ENCODE results near the gene MAP3K8. TPM values are rescaled to one million over a fixed set of nuclear protein-coding genes. Genes with fewer than 3 reads are reported as not detected.

The MAP3K8 gene
- polyA plus RNA-seq, 3 donors: 54.5 to 206 (median 59.2) TPM

DNA sequence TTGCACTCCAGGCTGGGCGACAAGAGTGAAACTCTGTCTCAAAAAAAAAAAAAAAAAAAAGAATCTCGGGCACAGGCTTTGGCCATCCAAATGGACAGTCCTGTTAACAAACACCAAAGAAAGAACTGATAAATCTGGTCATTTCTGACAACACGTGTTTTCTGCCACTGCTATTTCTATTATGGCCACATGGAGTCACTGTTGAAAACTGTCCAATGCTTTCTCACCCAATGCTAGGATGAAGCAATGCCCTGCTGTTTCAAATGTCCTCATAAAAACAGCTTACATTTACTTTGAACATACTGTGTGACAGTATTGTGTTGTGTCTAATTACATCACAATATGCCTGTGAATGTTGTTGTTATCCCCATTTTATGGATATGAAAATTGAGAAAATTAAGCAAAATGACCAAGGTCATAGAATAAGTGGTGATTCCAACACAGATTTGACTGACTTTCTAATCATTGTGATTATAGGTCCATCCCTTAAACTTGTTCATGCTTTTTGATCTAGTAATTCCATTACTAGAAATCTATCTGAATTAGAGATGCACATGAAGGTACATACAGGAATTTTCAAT is 19.9 kb upstream of the MAP3K8 start:
- H3K27me3 Mint-ChIP-seq (ENCODE audit: low read depth in 3 of 3): no peaks in the 10 kb centered on the region
- Histone ChIP-seq H3K4me3 (replicated peaks in 1 of 3; ENCODE audit: low read depth in 2 of 3, low read length in 3 of 3) (no peak overlapping the region), H3K9ac (ENCODE audit: insufficient read depth, low read length, poor library complexity, severe bottlenecking) (no peak overlapping the region), H3K79me2 (ENCODE audit: insufficient read depth, low read length) (no peaks in the 10 kb centered on the region), H3K9me3 (replicated peaks in 1 of 2; ENCODE audit: control insufficient read depth in 1 of 2, insufficient read depth in 1 of 2, low read length in 2 of 2) (no peaks in the 10 kb centered on the region), H4K20me1 (ENCODE audit: insufficient read depth, low read length) (no peaks in the 10 kb centered on the region), H3K36me3 (replicated peaks in 1 of 2; ENCODE audit: control insufficient read depth in 1 of 2, insufficient read depth in 2 of 2, low read length in 2 of 2) (no peaks in the 10 kb centered on the region), H2AFZ (ENCODE audit: insufficient read depth, low read depth, low read length, poor library complexity, severe bottlenecking) (no peak overlapping the region), H3K4me1 (ENCODE audit: control insufficient read depth in 1 of 2, insufficient read depth in 2 of 2, low read length in 2 of 2) (peaks cover 30 to 43% of the 10 kb centered on the region in 2 donors), H3K27me3 (ENCODE audit: control insufficient read depth in 2 of 2, insufficient read depth in 2 of 2, low read length in 2 of 2) (no peaks in the 10 kb centered on the region), H3K4me2 (replicated peaks; ENCODE audit: extremely low read depth, low read length, poor library complexity, severe bottlenecking) (no peak overlapping the region), H3K27ac (ENCODE audit: low read depth in 1 of 2, low read length in 2 of 2) (peak overlapping the region in 1 of 2 donors; percentile 56)
- intact Hi-C loops (cut with micrococcal nuclease): loop anchor here (5.0 kb wide), 1 partner anchor 118 kb away; no protein-coding TSS in a partner anchor
- peaks cover 41% of the 10 kb centered on the region for H3K4me1 Mint-ChIP-seq
- WGBS (ENCODE audit: insufficient coverage): 100% methylated on average over 1 of the region's 3 CpGs
- H3K36me3 Mint-ChIP-seq: no peaks in the 10 kb centered on the region
- H3K9me3 Mint-ChIP-seq: no peaks in the 10 kb centered on the region
- no peak overlapping the region for H3K4me3 Mint-ChIP-seq
- peak; percentile 72 to 86 (median 86) for DNase-seq
- TF ChIP-seq, protein P1, sequence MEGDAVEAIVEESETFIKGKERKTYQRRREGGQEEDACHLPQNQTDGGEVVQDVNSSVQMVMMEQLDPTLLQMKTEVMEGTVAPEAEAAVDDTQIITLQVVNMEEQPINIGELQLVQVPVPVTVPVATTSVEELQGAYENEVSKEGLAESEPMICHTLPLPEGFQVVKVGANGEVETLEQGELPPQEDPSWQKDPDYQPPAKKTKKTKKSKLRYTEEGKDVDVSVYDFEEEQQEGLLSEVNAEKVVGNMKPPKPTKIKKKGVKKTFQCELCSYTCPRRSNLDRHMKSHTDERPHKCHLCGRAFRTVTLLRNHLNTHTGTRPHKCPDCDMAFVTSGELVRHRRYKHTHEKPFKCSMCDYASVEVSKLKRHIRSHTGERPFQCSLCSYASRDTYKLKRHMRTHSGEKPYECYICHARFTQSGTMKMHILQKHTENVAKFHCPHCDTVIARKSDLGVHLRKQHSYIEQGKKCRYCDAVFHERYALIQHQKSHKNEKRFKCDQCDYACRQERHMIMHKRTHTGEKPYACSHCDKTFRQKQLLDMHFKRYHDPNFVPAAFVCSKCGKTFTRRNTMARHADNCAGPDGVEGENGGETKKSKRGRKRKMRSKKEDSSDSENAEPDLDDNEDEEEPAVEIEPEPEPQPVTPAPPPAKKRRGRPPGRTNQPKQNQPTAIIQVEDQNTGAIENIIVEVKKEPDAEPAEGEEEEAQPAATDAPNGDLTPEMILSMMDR (IDR thresholded peaks at IDR 0.05): peak; percentile 84
- H3K27ac Mint-ChIP-seq: peak overlapping the region in 6 of 7 donors; percentile 3 to 86 (median 48)

DNA sequence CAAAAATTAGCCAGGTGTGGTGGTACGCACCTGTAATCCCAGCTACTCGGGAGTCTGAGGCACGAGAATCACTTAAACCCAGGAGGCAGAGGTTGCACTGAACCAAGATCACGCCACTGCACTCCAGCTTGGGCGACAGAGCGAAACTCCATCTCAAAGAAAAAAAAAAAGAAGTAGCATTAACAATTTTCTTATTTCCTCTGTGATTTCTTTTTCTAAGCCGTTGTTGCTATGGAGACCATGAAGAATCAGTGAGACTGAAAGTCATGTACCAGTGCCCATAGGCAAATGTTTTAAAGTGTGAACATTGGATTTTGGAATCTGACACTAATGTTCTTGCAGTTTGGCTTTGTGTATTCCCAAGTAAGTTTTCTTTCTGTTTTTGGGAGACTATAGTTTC is 18.4 kb upstream of the MAP3K8 start:
- no peak overlapping the region for H3K27ac ChIP-seq (ENCODE audit: low read depth in 1 of 2, low read length in 2 of 2)
- peak overlapping the region in 3 of 7 donors; percentile 24 to 54 (median 33) for H3K27ac Mint-ChIP-seq

More for the DNA sequence above, 18.4 kb upstream of the MAP3K8 start:
- no peaks in the 10 kb centered on the region for H3K9me3 Mint-ChIP-seq
- H4K20me1 ChIP-seq (ENCODE audit: insufficient read depth, low read length): no peaks in the 10 kb centered on the region
- H3K36me3 Mint-ChIP-seq: no peaks in the 10 kb centered on the region
- H3K4me1 ChIP-seq (ENCODE audit: control insufficient read depth in 1 of 2, insufficient read depth in 2 of 2, low read length in 2 of 2): peaks cover 36 to 56% of the 10 kb centered on the region in 2 donors
- no peak for DNase-seq
- TF ChIP-seq, protein P1 (IDR thresholded peaks at IDR 0.05): no peak
- H3K4me1 Mint-ChIP-seq: peaks cover 50% of the 10 kb centered on the region
- H3K9me3 ChIP-seq (replicated peaks in 1 of 2; ENCODE audit: control insufficient read depth in 1 of 2, insufficient read depth in 1 of 2, low read length in 2 of 2): no peaks in the 10 kb centered on the region
- no peak overlapping the region for H3K4me2 ChIP-seq (replicated peaks; ENCODE audit: extremely low read depth, low read length, poor library complexity, severe bottlenecking)
- no peaks in the 10 kb centered on the region for H3K79me2 ChIP-seq (ENCODE audit: insufficient read depth, low read length)
- 67% methylated on average over 3 of the region's 7 CpGs for WGBS (ENCODE audit: insufficient coverage)
- H2AFZ ChIP-seq (ENCODE audit: insufficient read depth, low read depth, low read length, poor library complexity, severe bottlenecking): no peak overlapping the region
- H3K27me3 Mint-ChIP-seq (ENCODE audit: low read depth in 3 of 3): no peaks in the 10 kb centered on the region
- no peaks in the 10 kb centered on the region for H3K36me3 ChIP-seq (replicated peaks in 1 of 2; ENCODE audit: control insufficient read depth in 1 of 2, insufficient read depth in 2 of 2, low read length in 2 of 2)
- intact Hi-C loops (cut with micrococcal nuclease): no loop called here
- H3K27me3 ChIP-seq (ENCODE audit: control insufficient read depth in 2 of 2, insufficient read depth in 2 of 2, low read length in 2 of 2): no peaks in the 10 kb centered on the region
- H3K4me3 Mint-ChIP-seq: no peak overlapping the region
- no peak overlapping the region for H3K4me3 ChIP-seq (replicated peaks in 1 of 3; ENCODE audit: low read depth in 2 of 3, low read length in 3 of 3)
- H3K9ac ChIP-seq (ENCODE audit: insufficient read depth, low read length, poor library complexity, severe bottlenecking): no peak overlapping the region

Data from CD14-positive monocyte (primary cell).